A673 (cell line): ENCODE results near the gene URB2. TPM values are rescaled to one million over a fixed set of nuclear protein-coding genes. Genes with fewer than 3 reads are reported as not detected.
"Not testable (repeated sequence)": the region's sequence is repeated elsewhere in the genome, so short reads cannot be mapped to it uniquely, and the experiment has no call there.

Source experiments
- BruUV-seq: library from RNA; stranded (reverse); fragments of 400-500 nt; replicated peaks from 2 replicates; lab custom pipeline; 2021; lab: Mats Ljungman, UMichigan
- CTCF ChIA-PET: fragments of 300-600 bp; sonication (Branson Sonifier 250); formaldehyde crosslinking; loops from one replicate; lab custom pipeline; 2022; ENCODE audit warnings: antibody characterized with exemption; lab: Charles Lee
- POLR2A ChIA-PET: fragments of 300-600 bp; sonication (Branson Sonifier 250); formaldehyde crosslinking; loops from one replicate; lab custom pipeline; 2022; ENCODE audit warnings: antibody characterized with exemption; ENCODE audit not compliant: low non-redundant PET; lab: Charles Lee
- DNase-seq: peaks from one replicate; pipeline ENCODE4 v3.0.0-alpha.2; 2015; ENCODE audit warnings: low spot score
- H3K27ac ChIP-seq: fragments of 200-600 bp; sonication (generic); 2 replicates; pipeline ENCODE4 v1.5.1; 2016; ENCODE audit warnings: mixed run types, low read depth, mild to moderate bottlenecking, mixed read lengths, antibody characterized with exemption, low read length; ENCODE audit not compliant: poor library complexity, severe bottlenecking
- H3K27me3 ChIP-seq: fragments of 200-600 bp; sonication (generic); replicated peaks from 2 replicates; pipeline ENCODE4 v1.6.1; 2017; ENCODE audit warnings: mixed run types, low read depth, mild to moderate bottlenecking, mixed read lengths, antibody characterized with exemption, low read length; ENCODE audit not compliant: insufficient read depth, poor library complexity
- H3K36me3 ChIP-seq: fragments of 200-600 bp; sonication (generic); 2 replicates; pipeline ENCODE4 v1.6.1; 2016; ENCODE audit warnings: mixed run types, mild to moderate bottlenecking, mixed read lengths, antibody characterized with exemption, low read length; ENCODE audit not compliant: insufficient read depth, poor library complexity, severe bottlenecking
- H3K4me1 ChIP-seq: fragments of 200-600 bp; sonication (generic); 2 replicates; pipeline ENCODE4 v1.6.1; 2017; ENCODE audit warnings: mixed run types, mild to moderate bottlenecking, mixed read lengths, antibody characterized with exemption, low read length; ENCODE audit not compliant: insufficient read depth, poor library complexity, severe bottlenecking
- H3K4me3 ChIP-seq: fragments of 200-600 bp; sonication (generic); 2 replicates; pipeline ENCODE4 v1.5.1; 2016; ENCODE audit warnings: low read depth, mixed run types, mild to moderate bottlenecking, mixed read lengths, low read length; ENCODE audit not compliant: poor library complexity, severe bottlenecking
- H3K9me3 ChIP-seq: fragments of 200-600 bp; sonication (generic); 2 replicates; pipeline ENCODE4 v1.6.1; 2016; ENCODE audit warnings: mixed run types, low read depth, mild to moderate bottlenecking, mixed read lengths, antibody characterized with exemption, low read length; ENCODE audit not compliant: poor library complexity, severe bottlenecking
- EZH2 ChIP-seq: fragments of 200-600 bp; sonication (generic); IDR thresholded peaks from 2 replicates; pipeline ENCODE4 v1.6.1; 2017; ENCODE audit warnings: borderline replicate concordance, low read depth, mild to moderate bottlenecking, mixed read lengths, antibody characterized with exemption, low read length; ENCODE audit not compliant: poor library complexity, severe bottlenecking
- intact Hi-C: fragments of 100-400 bp; cut with micrococcal nuclease; formaldehyde crosslinking; loops from one replicate; pipeline ENCODE4 v1.10.0; 2022; ENCODE audit not compliant: unreplicated experiment
- total RNA-seq: library from RNA; stranded (reverse); gene quantifications from 2 replicates; pipeline ENCODE4 v1.2.3, GENCODE V29; 2021
- TF ChIP-seq, protein P1 (sequence below): fragments of 300-800, 200-600 bp; sonication (generic); conservative IDR thresholded peaks from 2 replicates; pipeline ENCODE4 v1.5.1; 2017; ENCODE audit warnings: low read depth, mild to moderate bottlenecking, antibody characterized with exemption, low read length, moderate library complexity, mixed read lengths

Gene URB2
- total RNA-seq, 1 experiment from 2014 or later = 33.3 TPM

DNA sequence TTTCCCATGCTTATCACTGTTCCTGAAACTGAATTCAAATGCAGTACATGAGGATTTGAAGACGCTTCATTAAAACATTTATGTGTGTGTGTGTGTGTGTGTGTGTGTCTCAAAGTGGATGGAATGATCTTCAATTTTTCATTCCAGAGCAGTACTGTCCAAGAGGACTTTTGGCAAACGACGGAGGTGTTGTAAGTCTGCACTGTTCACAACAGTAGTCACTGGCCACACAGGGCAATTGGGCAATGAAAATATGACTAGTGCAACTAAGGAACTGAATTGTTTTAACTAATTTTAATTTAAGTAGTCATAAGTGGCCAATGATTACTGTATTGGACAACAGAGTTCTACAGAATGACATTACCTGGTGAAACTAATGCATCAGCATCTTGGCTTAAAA lies 5.2 kb upstream of the URB2 start:
- ChIA-PET CTCF (no interaction called here), POLR2A (no interaction called here)
- TF ChIP-seq, protein P1, sequence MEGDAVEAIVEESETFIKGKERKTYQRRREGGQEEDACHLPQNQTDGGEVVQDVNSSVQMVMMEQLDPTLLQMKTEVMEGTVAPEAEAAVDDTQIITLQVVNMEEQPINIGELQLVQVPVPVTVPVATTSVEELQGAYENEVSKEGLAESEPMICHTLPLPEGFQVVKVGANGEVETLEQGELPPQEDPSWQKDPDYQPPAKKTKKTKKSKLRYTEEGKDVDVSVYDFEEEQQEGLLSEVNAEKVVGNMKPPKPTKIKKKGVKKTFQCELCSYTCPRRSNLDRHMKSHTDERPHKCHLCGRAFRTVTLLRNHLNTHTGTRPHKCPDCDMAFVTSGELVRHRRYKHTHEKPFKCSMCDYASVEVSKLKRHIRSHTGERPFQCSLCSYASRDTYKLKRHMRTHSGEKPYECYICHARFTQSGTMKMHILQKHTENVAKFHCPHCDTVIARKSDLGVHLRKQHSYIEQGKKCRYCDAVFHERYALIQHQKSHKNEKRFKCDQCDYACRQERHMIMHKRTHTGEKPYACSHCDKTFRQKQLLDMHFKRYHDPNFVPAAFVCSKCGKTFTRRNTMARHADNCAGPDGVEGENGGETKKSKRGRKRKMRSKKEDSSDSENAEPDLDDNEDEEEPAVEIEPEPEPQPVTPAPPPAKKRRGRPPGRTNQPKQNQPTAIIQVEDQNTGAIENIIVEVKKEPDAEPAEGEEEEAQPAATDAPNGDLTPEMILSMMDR = no peak
- TF ChIP-seq EZH2 = no peak
- Histone ChIP-seq H3K27me3 (no peaks in the 10 kb centered on the region), H3K9me3 (no peaks in the 10 kb centered on the region), H3K4me1 (peaks cover 16% of the 10 kb centered on the region), H3K36me3 (no peaks in the 10 kb centered on the region), H3K27ac (no peak overlapping the region), H3K4me3 (no peak overlapping the region)
- no TSS peak for BruUV-seq
- intact Hi-C loops = no loop called here
- DNase-seq = no peak

DNA sequence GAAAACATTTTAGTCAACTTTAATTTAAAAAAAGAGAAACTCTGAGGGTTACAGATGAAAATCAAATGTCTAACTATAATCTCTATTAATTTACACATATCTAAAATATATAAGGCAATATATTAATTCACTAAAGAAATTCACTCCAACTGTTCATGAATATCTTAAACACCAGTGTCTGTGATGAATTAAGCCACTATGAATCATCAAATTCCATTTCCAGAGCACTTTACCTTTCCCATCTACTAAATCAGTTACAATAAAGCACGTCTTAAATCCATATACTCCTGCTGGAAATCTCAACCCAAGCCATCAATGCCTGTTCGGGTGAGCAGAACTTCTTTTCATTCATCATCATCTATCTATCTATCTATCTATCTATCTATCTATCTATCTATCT lies 4.4 kb upstream of the URB2 start:
- POLR2A ChIA-PET = no interaction called here
- CTCF ChIA-PET = no interaction called here
- Histone ChIP-seq H3K27me3 (no peaks in the 10 kb centered on the region), H3K9me3 (no peaks in the 10 kb centered on the region), H3K27ac (no peak overlapping the region), H3K4me3 (no peak overlapping the region), H3K4me1 (peaks cover 16% of the 10 kb centered on the region), H3K36me3 (no peaks in the 10 kb centered on the region)
- TF ChIP-seq, protein P1 = no peak
- TF ChIP-seq EZH2 = no peak
- no peak for DNase-seq
- BruUV-seq = no TSS peak
- intact Hi-C loops = no loop called here

DNA sequence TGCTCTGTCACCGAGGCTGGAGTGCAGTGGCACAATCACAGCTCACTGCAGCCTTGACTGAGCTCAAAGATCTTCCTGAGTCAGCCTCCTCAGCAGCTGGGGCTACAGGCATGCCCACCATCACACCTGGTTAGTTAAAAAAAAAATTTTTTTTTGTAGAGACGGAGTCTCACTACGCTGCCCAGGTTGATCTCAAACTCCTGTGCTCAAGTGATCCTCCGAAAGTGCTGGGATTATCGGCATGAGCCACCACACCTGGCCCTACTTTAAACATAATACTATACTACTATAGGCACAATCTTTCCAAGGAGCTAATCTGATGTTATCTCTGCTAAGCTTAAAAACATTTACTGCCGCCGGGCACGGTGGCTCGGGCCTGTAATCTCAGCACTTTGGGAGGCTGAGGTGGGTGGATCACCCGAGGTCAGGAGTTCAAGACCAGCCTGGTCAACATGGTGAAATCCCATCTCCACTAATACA lies 3.4 kb upstream of the URB2 start:
- H3K27ac ChIP-seq, H3K9me3 ChIP-seq, H3K27me3 ChIP-seq, CTCF ChIA-PET, BruUV-seq, POLR2A ChIA-PET, DNase-seq, H3K36me3 ChIP-seq, H3K4me3 ChIP-seq, intact Hi-C loops: not testable (repeated sequence)
- H3K4me1 ChIP-seq = peaks cover 20% of the 10 kb centered on the region

- H3K9me3 ChIP-seq = no peaks in the 10 kb centered on the region
- intact Hi-C loops = no loop called here
- ChIA-PET POLR2A (no interaction called here), CTCF (no interaction called here)
- no TSS peak for BruUV-seq
- H3K27me3 ChIP-seq = no peaks in the 10 kb centered on the region
- H3K27ac ChIP-seq = no peak overlapping the region
- no peak for TF ChIP-seq EZH2
- TF ChIP-seq, protein P1 = no peak
- no peaks in the 10 kb centered on the region for H3K36me3 ChIP-seq
- no peak overlapping the region for H3K4me3 ChIP-seq
- DNase-seq = no peak
- H3K4me1 ChIP-seq = peaks cover 22% of the 10 kb centered on the region
These were observed 2.8 kb upstream of the URB2 start for GRCh38 chr1:229623225-229623624.
